ENCODE measurements around the gene DENND1A. TPM values are rescaled to one million over a fixed set of nuclear protein-coding genes. Genes with fewer than 3 reads are reported as not detected.

DENND1A gene
- total RNA-seq, 1 donor from 2014 or later, result 18.5 TPM

GRCh38 chr9:123542435-123543225, 387.3 kb downstream of the DENND1A start:
- H3K4me3 Mint-ChIP-seq, result no peak overlapping the region
- no peaks in the 10 kb centered on the region for H3K27me3 Mint-ChIP-seq (ENCODE audit: insufficient read depth)
- H3K27ac Mint-ChIP-seq, result no peak overlapping the region
- no peak for DNase-seq (ENCODE audit: low spot score)
- H3K4me1 Mint-ChIP-seq (ENCODE audit: low read depth), result no peaks in the 10 kb centered on the region
- intact Hi-C loops (cut with micrococcal nuclease), result loop anchor here (10.0 kb wide), 1 partner anchor 382 kb away; no protein-coding TSS in a partner anchor
- H3K36me3 Mint-ChIP-seq (ENCODE audit: low read depth), result no peaks in the 10 kb centered on the region
- H3K9me3 Mint-ChIP-seq, result no peaks in the 10 kb centered on the region

DNA sequence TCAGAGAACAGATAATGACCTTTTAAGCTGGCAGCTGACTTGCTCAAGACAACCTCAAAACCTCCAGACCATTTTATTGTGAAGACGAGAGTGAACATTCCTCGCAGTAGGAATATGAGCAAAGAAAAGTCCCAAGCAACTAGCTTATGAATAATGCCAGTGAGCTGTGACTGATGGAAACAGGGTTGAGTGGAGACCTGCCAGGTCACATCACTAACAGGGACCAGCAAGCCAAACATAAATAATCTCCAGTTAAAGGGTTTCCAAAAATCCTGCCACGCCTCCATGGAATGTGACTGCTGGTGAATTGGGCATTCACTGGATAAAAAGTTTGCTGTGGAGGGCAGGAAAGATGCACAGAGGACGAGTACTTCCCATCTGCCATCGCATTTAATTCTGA, 388.5 kb downstream of the DENND1A start:
- intact Hi-C loops (cut with micrococcal nuclease), result loop anchor here (10.0 kb wide), 1 partner anchor 383 kb away; no protein-coding TSS in a partner anchor
- no peak for DNase-seq (ENCODE audit: low spot score)
- Mint-ChIP-seq H3K27me3 (ENCODE audit: insufficient read depth) (no peaks in the 10 kb centered on the region), H3K36me3 (ENCODE audit: low read depth) (no peaks in the 10 kb centered on the region), H3K9me3 (no peaks in the 10 kb centered on the region), H3K4me3 (no peak overlapping the region), H3K4me1 (ENCODE audit: low read depth) (peaks cover 7% of the 10 kb centered on the region), H3K27ac (no peak overlapping the region)

GRCh38 chr9:123540457-123540856, 389.5 kb downstream of the DENND1A start:
- intact Hi-C loops (cut with micrococcal nuclease), result loop anchor here (10.0 kb wide), 1 partner anchor 384 kb away; no protein-coding TSS in a partner anchor
- DNase-seq (ENCODE audit: low spot score), result no peak
- peaks cover 9% of the 10 kb centered on the region for H3K4me1 Mint-ChIP-seq (ENCODE audit: low read depth)
- H3K27ac Mint-ChIP-seq, result no peak overlapping the region
- H3K36me3 Mint-ChIP-seq (ENCODE audit: low read depth), result no peaks in the 10 kb centered on the region
- no peaks in the 10 kb centered on the region for H3K27me3 Mint-ChIP-seq (ENCODE audit: insufficient read depth)
- no peak overlapping the region for H3K4me3 Mint-ChIP-seq
- no peaks in the 10 kb centered on the region for H3K9me3 Mint-ChIP-seq

- Mint-ChIP-seq H3K27me3 (ENCODE audit: insufficient read depth) (no peaks in the 10 kb centered on the region), H3K4me3 (no peak overlapping the region), H3K4me1 (ENCODE audit: low read depth) (peaks cover 9% of the 10 kb centered on the region), H3K9me3 (no peaks in the 10 kb centered on the region), H3K27ac (no peak overlapping the region), H3K36me3 (ENCODE audit: low read depth) (peaks cover 3% of the 10 kb centered on the region)
- no peak for DNase-seq (ENCODE audit: low spot score)
- intact Hi-C loops (cut with micrococcal nuclease), result no loop called here
These were observed 392.1 kb downstream of the DENND1A start for GRCh38 chr9:123537809-123538208.

DNA sequence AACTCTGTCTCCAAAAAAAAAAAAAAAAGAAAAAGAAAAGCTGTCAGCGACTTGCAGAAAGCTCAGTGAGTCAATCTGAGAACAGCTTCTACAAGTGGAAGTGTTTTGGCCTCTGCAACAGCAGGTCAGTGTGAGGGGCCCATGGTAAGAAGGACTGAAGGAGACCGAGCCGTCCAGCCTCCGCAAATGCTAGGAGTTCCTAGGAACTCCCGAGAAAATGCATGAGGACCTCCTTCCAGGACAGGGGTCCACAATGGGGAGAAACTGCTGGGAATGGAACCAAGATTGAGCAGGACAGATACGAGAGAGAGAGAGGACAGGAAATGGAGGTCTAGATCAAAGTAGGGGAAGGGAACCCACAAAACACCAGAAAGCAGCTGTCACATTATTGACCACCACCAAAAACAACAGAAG, 393.5 kb downstream of the DENND1A start:
- H3K36me3 Mint-ChIP-seq (ENCODE audit: low read depth), result peaks cover 3% of the 10 kb centered on the region
- intact Hi-C loops (cut with micrococcal nuclease), result no loop called here
- no peaks in the 10 kb centered on the region for H3K9me3 Mint-ChIP-seq
- peaks cover 9% of the 10 kb centered on the region for H3K4me1 Mint-ChIP-seq (ENCODE audit: low read depth)
- no peak overlapping the region for H3K4me3 Mint-ChIP-seq
- H3K27me3 Mint-ChIP-seq (ENCODE audit: insufficient read depth), result no peaks in the 10 kb centered on the region
- no peak for DNase-seq (ENCODE audit: low spot score)
- peak overlapping the region; percentile 14 for H3K27ac Mint-ChIP-seq

DNA sequence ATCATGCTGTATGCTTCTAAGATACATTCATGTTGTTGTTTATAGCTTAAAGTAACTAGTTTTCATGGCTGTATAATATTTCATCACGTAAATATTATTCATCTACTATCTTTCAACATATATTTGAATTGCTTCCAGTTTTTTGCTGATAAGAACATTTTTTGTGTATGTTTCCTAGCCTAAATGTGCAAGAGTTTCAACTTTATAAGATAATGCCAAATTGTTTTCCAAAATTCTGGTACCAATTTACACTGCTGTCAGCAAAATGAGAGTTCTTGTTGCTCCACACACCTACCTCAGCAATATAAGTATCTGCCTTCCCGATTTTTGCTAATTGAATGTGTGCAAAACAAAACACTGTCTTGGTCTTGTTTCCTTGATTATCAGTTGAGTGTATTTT, 395.6 kb downstream of the DENND1A start:
- no peak overlapping the region for H3K27ac Mint-ChIP-seq

GRCh38 chr9:123530244-123530643, 399.7 kb downstream of the DENND1A start:
- no peaks in the 10 kb centered on the region for H3K27me3 Mint-ChIP-seq (ENCODE audit: insufficient read depth)
- H3K27ac Mint-ChIP-seq, result no peak overlapping the region
- no peak overlapping the region for H3K4me3 Mint-ChIP-seq

More for the DNA sequence above, 395.6 kb downstream of the DENND1A start:
- DNase-seq (ENCODE audit: low spot score), result no peak
- Mint-ChIP-seq H3K36me3 (ENCODE audit: low read depth) (peaks cover 3% of the 10 kb centered on the region), H3K4me1 (ENCODE audit: low read depth) (peaks cover 9% of the 10 kb centered on the region), H3K9me3 (peaks cover 9% of the 10 kb centered on the region), H3K4me3 (no peak overlapping the region), H3K27me3 (ENCODE audit: insufficient read depth) (no peaks in the 10 kb centered on the region)
- intact Hi-C loops (cut with micrococcal nuclease), result no loop called here

GRCh38 chr9:123528501-123528900, 401.4 kb downstream of the DENND1A start:
- intact Hi-C loops (cut with micrococcal nuclease), result no loop called here
- Mint-ChIP-seq H3K27ac (no peak overlapping the region), H3K36me3 (ENCODE audit: low read depth) (no peaks in the 10 kb centered on the region), H3K9me3 (peaks cover 11% of the 10 kb centered on the region), H3K4me1 (ENCODE audit: low read depth) (no peaks in the 10 kb centered on the region), H3K4me3 (no peak overlapping the region), H3K27me3 (ENCODE audit: insufficient read depth) (no peaks in the 10 kb centered on the region)
- DNase-seq (ENCODE audit: low spot score), result no peak

More at GRCh38 chr9:123530244-123530643, 399.7 kb downstream of the DENND1A start:
- no peak for DNase-seq (ENCODE audit: low spot score)
- Mint-ChIP-seq H3K36me3 (ENCODE audit: low read depth) (peaks cover 3% of the 10 kb centered on the region), H3K9me3 (peaks cover 11% of the 10 kb centered on the region), H3K4me1 (ENCODE audit: low read depth) (no peaks in the 10 kb centered on the region)
- intact Hi-C loops (cut with micrococcal nuclease), result no loop called here

- intact Hi-C loops (cut with micrococcal nuclease), result no loop called here
- no peak for DNase-seq (ENCODE audit: low spot score)
- Mint-ChIP-seq H3K4me1 (ENCODE audit: low read depth) (no peaks in the 10 kb centered on the region), H3K4me3 (no peak overlapping the region), H3K27me3 (ENCODE audit: insufficient read depth) (no peaks in the 10 kb centered on the region), H3K36me3 (ENCODE audit: low read depth) (no peaks in the 10 kb centered on the region), H3K9me3 (peaks cover 11% of the 10 kb centered on the region), H3K27ac (no peak overlapping the region)
These were observed 401.9 kb downstream of the DENND1A start for GRCh38 chr9:123527981-123528380.

DNA sequence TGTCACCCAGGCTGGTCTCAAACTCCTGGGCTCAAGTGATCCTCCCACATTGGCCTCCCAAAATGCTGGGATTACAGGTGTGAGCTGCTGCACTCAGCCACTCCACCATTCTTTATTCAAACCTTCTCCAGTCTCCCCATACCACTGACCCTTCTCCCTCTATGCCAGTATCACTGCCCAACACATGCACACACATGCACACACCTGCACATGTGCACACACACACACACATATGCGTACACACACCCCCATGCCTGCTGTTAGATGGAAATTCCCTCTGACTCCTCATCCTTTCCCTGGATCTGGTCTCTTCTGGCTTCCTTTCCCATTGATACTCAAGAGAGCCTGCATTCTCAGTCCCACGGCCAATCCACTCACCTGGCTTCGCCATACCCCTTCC, 404.0 kb downstream of the DENND1A start:
- no peaks in the 10 kb centered on the region for H3K36me3 Mint-ChIP-seq (ENCODE audit: low read depth)
- intact Hi-C loops (cut with micrococcal nuclease), result no loop called here
- no peaks in the 10 kb centered on the region for H3K27me3 Mint-ChIP-seq (ENCODE audit: insufficient read depth)
- H3K27ac Mint-ChIP-seq, result no peak overlapping the region
- H3K4me1 Mint-ChIP-seq (ENCODE audit: low read depth), result no peaks in the 10 kb centered on the region
- no peak overlapping the region for H3K4me3 Mint-ChIP-seq
- H3K9me3 Mint-ChIP-seq, result peaks cover 11% of the 10 kb centered on the region
- DNase-seq (ENCODE audit: low spot score), result no peak

- Mint-ChIP-seq H3K27ac (no peak overlapping the region), H3K9me3 (peaks cover 11% of the 10 kb centered on the region), H3K27me3 (ENCODE audit: insufficient read depth) (no peaks in the 10 kb centered on the region), H3K36me3 (ENCODE audit: low read depth) (no peaks in the 10 kb centered on the region), H3K4me1 (ENCODE audit: low read depth) (no peaks in the 10 kb centered on the region), H3K4me3 (no peak overlapping the region)
- DNase-seq (ENCODE audit: low spot score), result no peak
- intact Hi-C loops (cut with micrococcal nuclease), result no loop called here
These were observed 404.5 kb downstream of the DENND1A start for GRCh38 chr9:123525424-123525823.

- H3K36me3 Mint-ChIP-seq (ENCODE audit: low read depth), result no peaks in the 10 kb centered on the region
- intact Hi-C loops (cut with micrococcal nuclease), result no loop called here
- H3K27ac Mint-ChIP-seq, result no peak overlapping the region
- no peaks in the 10 kb centered on the region for H3K4me1 Mint-ChIP-seq (ENCODE audit: low read depth)
- DNase-seq (ENCODE audit: low spot score), result no peak
- peaks cover 7% of the 10 kb centered on the region for H3K9me3 Mint-ChIP-seq
- no peaks in the 10 kb centered on the region for H3K27me3 Mint-ChIP-seq (ENCODE audit: insufficient read depth)
- no peak overlapping the region for H3K4me3 Mint-ChIP-seq
These were observed 405.1 kb downstream of the DENND1A start for GRCh38 chr9:123524866-123525265.

DNA sequence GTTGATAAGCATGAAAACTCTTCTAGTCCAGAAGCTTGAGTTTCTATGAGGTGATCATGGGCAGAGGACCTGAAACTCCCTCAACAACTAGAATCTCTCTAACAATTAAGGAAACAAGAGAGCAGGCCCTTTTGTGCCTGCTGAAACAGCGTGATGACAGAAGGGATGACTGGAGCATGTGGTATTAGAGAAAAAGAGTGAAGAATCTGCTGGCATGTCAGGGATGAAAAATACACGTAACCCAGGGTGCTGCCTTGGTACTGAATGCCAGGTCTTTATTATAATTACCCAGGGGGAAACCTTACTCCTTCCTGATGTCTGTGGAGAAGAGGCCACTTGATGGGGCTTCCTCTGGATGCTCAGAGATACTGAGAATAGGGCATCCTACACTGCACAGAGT, 406.1 kb downstream of the DENND1A start:
- H3K27me3 Mint-ChIP-seq (ENCODE audit: insufficient read depth), result no peaks in the 10 kb centered on the region
- DNase-seq (ENCODE audit: low spot score), result no peak
- H3K4me1 Mint-ChIP-seq (ENCODE audit: low read depth), result no peaks in the 10 kb centered on the region
- intact Hi-C loops (cut with micrococcal nuclease), result no loop called here
- no peaks in the 10 kb centered on the region for H3K9me3 Mint-ChIP-seq
- no peak overlapping the region for H3K4me3 Mint-ChIP-seq
- H3K36me3 Mint-ChIP-seq (ENCODE audit: low read depth), result no peaks in the 10 kb centered on the region
- H3K27ac Mint-ChIP-seq, result no peak overlapping the region

All from activated T-helper 1 cell treated with anti-CD3 and anti-CD28 coated beads, Interleukin-12 subunit alpha, Interleukin-12 subunit beta, Interleukin-2, Interleukin-4 antibody, amounts not matched to agents 30 ng/mL and 10 ng/mL and 1 ng/mL, durations not matched to agents 14 hours and 24 hours and 36 hours (primary cell).